ENCODE data around the gene MT1X. TPM values are rescaled to one million over a fixed set of nuclear protein-coding genes. Genes with fewer than 3 reads are reported as not detected.

Gene MT1X
- total RNA-seq, 120 experiments from 2014 or later, result 69.5 to 909 (median 191) TPM

Other genes with a start within 250 kb of the MT1X start
- 100 to 1,000 TPM in 109 of 120 experiments, 10 to 100 TPM in 11; 78.4 to 168 (median 131) TPM for gene NUDT21, start 231.1 kb upstream of the MT1X start, total RNA-seq
- gene OGFOD1, start 230.9 kb upstream of the MT1X start, total RNA-seq, result 10 to 100 TPM; 22.7 to 51.6 (median 35.8) TPM
- 100 to 1,000 TPM; 104 to 260 (median 168) TPM for gene BBS2, start 162.4 kb upstream of the MT1X start, total RNA-seq
- not detected for gene MT4, start 117.4 kb upstream of the MT1X start, total RNA-seq
- 1,000 to 10,000 TPM in 91 of 120 experiments, 100 to 1,000 TPM in 29; 739 to 2,436 (median 1,144) TPM for gene MT3, start 92.9 kb upstream of the MT1X start, total RNA-seq
- gene MT2A, start 73.9 kb upstream of the MT1X start, total RNA-seq, result 1,000 to 10,000 TPM in 1 of 120 experiments, 100 to 1,000 TPM in 119; 138 to 1,007 (median 334) TPM
- 100 to 1,000 TPM; 100 to 796 (median 251) TPM for gene MT1E, start 56.7 kb upstream of the MT1X start, total RNA-seq
- gene MT1M, start 49.8 kb upstream of the MT1X start, total RNA-seq, result 100 to 1,000 TPM in 20 of 120 experiments, 10 to 100 TPM in 100; 16.9 to 238 (median 60.1) TPM
- gene MT1A, start 43.8 kb upstream of the MT1X start, total RNA-seq, result 10 to 100 TPM in 28 of 120 experiments, 1 to 10 TPM in 79, under 1 TPM in 1, not detected in 12; 0.93 to 64.6 (median 6.1) TPM
- not detected for gene MT1B, start 30.6 kb upstream of the MT1X start, total RNA-seq
- 100 to 1,000 TPM in 41 of 120 experiments, 10 to 100 TPM in 79; 11.5 to 387 (median 71.1) TPM for gene MT1F, start 24.5 kb upstream of the MT1X start, total RNA-seq
- 100 to 1,000 TPM in 75 of 120 experiments, 10 to 100 TPM in 45; 38.1 to 643 (median 119) TPM for gene MT1G, start 14.4 kb upstream of the MT1X start, total RNA-seq
- gene MT1H, start 12.7 kb upstream of the MT1X start, total RNA-seq, result 10 to 100 TPM in 22 of 120 experiments, 1 to 10 TPM in 75, not detected in 23; 1.5 to 48.6 (median 6.2) TPM
- gene NUP93, start 47.7 kb downstream of the MT1X start, total RNA-seq, result 100 to 1,000 TPM in 69 of 120 experiments, 10 to 100 TPM in 51; 60.0 to 155 (median 102) TPM
- 1 to 10 TPM in 20 of 120 experiments, under 1 TPM in 80, not detected in 20; 0.10 to 3.2 (median 0.46) TPM for gene SLC12A3, start 182.7 kb downstream of the MT1X start, total RNA-seq
- 100 to 1,000 TPM in 100 of 120 experiments, 10 to 100 TPM in 20; 76.8 to 213 (median 118) TPM for gene HERPUD1, start 249.7 kb downstream of the MT1X start, total RNA-seq

All from dorsolateral prefrontal cortex (tissue), 118 donors.